H9 (cell line): Measurements from ENCODE around the gene SEZ6. TPM values are rescaled to one million over a fixed set of nuclear protein-coding genes. Genes with fewer than 3 reads are reported as not detected.

Source experiments
- DNase-seq: peaks from one replicate; pipeline ENCODE4 v3.0.0-alpha.2; 2017
- H2AFZ ChIP-seq: one replicate; pipeline ENCODE4 v1.6.1; 2013; ENCODE audit warnings: mild to moderate bottlenecking, low read length, control low read depth, moderate library complexity
- H2AK5ac ChIP-seq: 2 replicates; pipeline ENCODE4 v1.6.1; 2013; ENCODE audit warnings: low read length, control low read depth, mixed read lengths; ENCODE audit not compliant: insufficient read length
- H2BK120ac ChIP-seq: one replicate; pipeline ENCODE4 v1.6.1; 2013; ENCODE audit warnings: low read depth, mild to moderate bottlenecking, low read length, control low read depth, inconsistent platforms; ENCODE audit not compliant: poor library complexity, severe bottlenecking
- H2BK12ac ChIP-seq: 2 replicates; pipeline ENCODE4 v1.6.1; 2013; ENCODE audit warnings: low read length, control low read depth, mixed read lengths, low read depth; ENCODE audit not compliant: insufficient read length
- H2BK15ac ChIP-seq: 2 replicates; pipeline ENCODE4 v1.6.1; 2013; ENCODE audit warnings: low read depth, low read length, control low read depth
- H2BK20ac ChIP-seq: one replicate; pipeline ENCODE4 v1.6.1; 2013; ENCODE audit warnings: low read depth, mild to moderate bottlenecking, low read length, control low read depth, inconsistent platforms; ENCODE audit not compliant: poor library complexity, severe bottlenecking
- H2BK5ac ChIP-seq: 2 replicates; pipeline ENCODE4 v1.6.1; 2013; ENCODE audit warnings: low read length, control low read depth, mixed read lengths; ENCODE audit not compliant: insufficient read length
- H3K14ac ChIP-seq: 2 replicates; pipeline ENCODE4 v1.6.1; 2013; ENCODE audit warnings: low read length, control low read depth; ENCODE audit not compliant: insufficient read depth
- H3K18ac ChIP-seq: 2 replicates; pipeline ENCODE4 v1.6.1; 2013; ENCODE audit warnings: low read depth, mild to moderate bottlenecking, mixed read lengths, low read length, control low read depth; ENCODE audit not compliant: insufficient read length
- H3K23ac ChIP-seq: 2 replicates; pipeline ENCODE4 v1.6.1; 2013; ENCODE audit warnings: low read length, control low read depth, mixed read lengths, low read depth; ENCODE audit not compliant: insufficient read length
- H3K23me2 ChIP-seq: 2 replicates; pipeline ENCODE4 v1.6.1; 2013; ENCODE audit warnings: low read depth, mild to moderate bottlenecking, mixed read lengths, low read length, control low read depth; ENCODE audit not compliant: insufficient read length, poor library complexity, severe bottlenecking
- H3K27ac ChIP-seq: 2 replicates; pipeline ENCODE4 v1.5.1; 2013; ENCODE audit warnings: low read length, control low read depth, mixed read lengths, low read depth; ENCODE audit not compliant: insufficient read length
- H3K27me3 ChIP-seq: 2 replicates; pipeline ENCODE4 v1.6.1; 2013; ENCODE audit warnings: low read length, control low read depth, inconsistent platforms; ENCODE audit not compliant: insufficient read depth
- H3K4ac ChIP-seq: 2 replicates; pipeline ENCODE4 v1.6.1; 2013; ENCODE audit warnings: low read depth, mild to moderate bottlenecking, control low read depth, inconsistent platforms, low read length, moderate library complexity
- H3K4me1 ChIP-seq: 2 replicates; pipeline ENCODE4 v1.6.1; 2013; ENCODE audit warnings: low read length, control low read depth, inconsistent platforms; ENCODE audit not compliant: insufficient read depth
- H3K4me2 ChIP-seq: 2 replicates; pipeline ENCODE4 v1.6.1; 2013; ENCODE audit warnings: low read length, control low read depth, mixed read lengths; ENCODE audit not compliant: insufficient read length, insufficient read depth
- H3K56ac ChIP-seq: 2 replicates; pipeline ENCODE4 v1.6.1; 2013; ENCODE audit warnings: low read depth, mild to moderate bottlenecking, mixed read lengths, low read length, control low read depth; ENCODE audit not compliant: insufficient read length
- H3K79me1 ChIP-seq: 2 replicates; pipeline ENCODE4 v1.6.1; 2013; ENCODE audit warnings: low read depth, mild to moderate bottlenecking, moderate library complexity, low read length, control low read depth, inconsistent platforms; ENCODE audit not compliant: insufficient read depth, poor library complexity, severe bottlenecking
- H3K79me2 ChIP-seq: 2 replicates; pipeline ENCODE4 v1.6.1; 2013; ENCODE audit warnings: low read length, control low read depth, inconsistent platforms; ENCODE audit not compliant: insufficient read depth
- H3K9ac ChIP-seq: 2 replicates; pipeline ENCODE4 v1.6.1; 2013; ENCODE audit warnings: low read length, control low read depth, mixed read lengths; ENCODE audit not compliant: insufficient read length; ENCODE audit errors: extremely low read depth
- H3K9me3 ChIP-seq: one replicate; pipeline ENCODE4 v1.6.1; 2013; ENCODE audit warnings: low read depth, low read length, inconsistent platforms; ENCODE audit not compliant: control insufficient read depth
- H3T11ph ChIP-seq: one replicate; pipeline ENCODE4 v1.6.1; 2013; ENCODE audit warnings: mild to moderate bottlenecking, low read length, control low read depth, inconsistent platforms
- H4K20me1 ChIP-seq: one replicate; pipeline ENCODE4 v1.6.1; 2013; ENCODE audit not compliant: control insufficient read depth, insufficient read length, insufficient read depth
- H4K5ac ChIP-seq: 2 replicates; pipeline ENCODE4 v1.6.1; 2013; ENCODE audit warnings: low read depth, mild to moderate bottlenecking, mixed read lengths, low read length, control low read depth; ENCODE audit not compliant: insufficient read length
- H4K8ac ChIP-seq: replicated peaks from 2 replicates; pipeline ENCODE4 v1.6.1; 2013; ENCODE audit warnings: low read length, control low read depth, mixed read lengths, low read depth; ENCODE audit not compliant: insufficient read length
- H4K91ac ChIP-seq: 2 replicates; pipeline ENCODE4 v1.6.1; 2013; ENCODE audit warnings: low read depth, mild to moderate bottlenecking, moderate library complexity, mixed read lengths, low read length, control low read depth; ENCODE audit not compliant: insufficient read length
- H3K27ac Mint-ChIP-seq, 3 experiments: 2 replicates in 2 of 3; 3 replicates in 1 of 3; pipeline ENCODE4 v1.8.0; 2020 to 2021; ENCODE audit warnings: mixed read lengths in 3 of 3, mild to moderate bottlenecking in 1 of 3, moderate library complexity in 1 of 3
- H3K27me3 Mint-ChIP-seq: 2 replicates; pipeline ENCODE4 v1.8.0; 2021; ENCODE audit warnings: low read depth, mild to moderate bottlenecking, moderate library complexity, mixed read lengths
- H3K36me3 Mint-ChIP-seq, 3 experiments: 2 replicates in 2 of 3; 3 replicates in 1 of 3; pipeline ENCODE4 v1.8.0; 2020 to 2021; ENCODE audit warnings: low read depth in 3 of 3, mixed read lengths in 3 of 3; ENCODE audit not compliant: insufficient read depth in 1 of 3
- H3K4me1 Mint-ChIP-seq, 2 experiments: 2 replicates each; pipeline ENCODE4 v1.8.0; 2020; ENCODE audit warnings: mixed read lengths in 2 of 2
- H3K4me3 Mint-ChIP-seq, 2 experiments: 2 replicates in 1 of 2; 3 replicates in 1 of 2; pipeline ENCODE4 v1.8.0; 2020 to 2021; ENCODE audit warnings: mild to moderate bottlenecking in 2 of 2, mixed read lengths in 2 of 2, moderate library complexity in 1 of 2
- H3K9me3 Mint-ChIP-seq, 2 experiments: 2 replicates in 1 of 2; 3 replicates in 1 of 2; pipeline ENCODE4 v1.8.0; 2020; ENCODE audit warnings: mild to moderate bottlenecking in 2 of 2, mixed read lengths in 2 of 2, moderate library complexity in 1 of 2
- CTCF ChIP-seq: fragments of 200-600 bp; sonication (generic); conservative IDR thresholded peaks from 3 replicates; pipeline ENCODE4 v1.8.0; 2021; ENCODE audit warnings: antibody characterized with exemption, mild to moderate bottlenecking
- WGBS: extraction: QIAGEN DNeasy Blood & Tissue Kit; methylation state at CpG from one replicate; pipeline ENCODE4 v1.1.7; 2013; ENCODE audit warnings: missing lambda C conversion rate, low lambda C conversion rate, mixed read lengths; ENCODE audit not compliant: insufficient read length; ENCODE audit errors: extremely low coverage; 5-methylcytosine and 5-hydroxymethylcytosine counted together
- total RNA-seq: library from RNA; stranded (reverse); gene quantifications from 2 replicates; pipeline ENCODE4 v1.2.1, GENCODE V29; 2021

The SEZ6 gene
- total RNA-seq, 1 experiment from 2014 or later, result 1.8 TPM

DNA sequence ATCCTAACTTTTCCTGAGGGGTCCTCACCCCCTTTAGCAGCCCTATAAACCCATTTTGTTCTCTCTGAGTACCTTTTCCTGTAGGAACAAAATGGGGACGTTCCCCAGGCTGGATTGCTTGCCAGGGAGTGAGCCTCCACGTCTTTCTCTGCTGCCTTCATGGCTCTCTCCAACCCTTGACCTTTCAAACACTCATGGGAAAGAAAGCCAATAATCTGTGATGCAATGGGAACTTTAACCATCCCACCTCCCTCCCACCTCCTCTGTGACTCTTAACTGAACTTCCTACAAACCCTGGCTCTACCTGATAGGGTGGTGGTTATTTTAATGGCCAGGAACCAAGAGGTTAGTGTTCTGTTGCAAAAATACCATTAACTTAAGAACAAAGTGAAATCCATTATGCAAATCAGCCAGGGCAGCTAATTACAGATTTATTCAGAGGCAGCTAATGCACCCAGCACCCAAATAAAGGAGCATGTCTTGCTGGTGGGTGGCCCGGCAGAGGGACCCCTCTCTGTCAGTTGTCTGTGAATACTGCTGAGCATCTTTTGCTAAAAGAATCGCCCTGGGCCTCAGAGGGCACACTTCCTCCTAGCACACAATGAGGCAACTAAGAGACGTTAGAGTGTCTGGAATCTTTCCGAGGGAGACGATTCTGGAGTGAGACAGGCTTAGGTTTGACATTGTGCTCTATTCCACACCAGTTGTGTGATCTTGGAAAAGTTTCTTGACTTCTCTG lies 40.1 kb upstream of the SEZ6 start:
- whole genome bisulfite sequencing, result no CpG with 5 or more reads among the region's 7 CpGs
- H3K56ac ChIP-seq, result no peak overlapping the region
- Mint-ChIP-seq H3K4me1 (peaks cover 53 to 56% of the 10 kb centered on the region in 2 experiments), H3K27ac (peak overlapping the region in 2 of 3 experiments; percentile 35 to 81; a peak in 2 of 7 replicates), H3K4me3 (no peak overlapping the region), H3K9me3 (no peaks in the 10 kb centered on the region), H3K36me3 (peaks cover 6 to 21% (median 19%) of the 10 kb centered on the region in 3 experiments; a peak in 6 of 7 replicates), H3K27me3 (no peaks in the 10 kb centered on the region)
- H4K8ac ChIP-seq, result no peak overlapping the region
- no peaks in the 10 kb centered on the region for H3K9me3 ChIP-seq
- H2BK5ac ChIP-seq, result no peak overlapping the region
- no peaks in the 10 kb centered on the region for H3K27me3 ChIP-seq
- H3K23me2 ChIP-seq, result peaks cover 6% of the 10 kb centered on the region
- no peak overlapping the region for H3K23ac ChIP-seq
- H2BK15ac ChIP-seq, result no peak overlapping the region
- no peaks in the 10 kb centered on the region; the same call in 1 of the 2 replicates for H3K79me2 ChIP-seq
- no peak overlapping the region for H2AFZ ChIP-seq
- H3K4ac ChIP-seq, result no peak overlapping the region
- H4K91ac ChIP-seq, result no peak overlapping the region
- no peak overlapping the region for H3T11ph ChIP-seq
- TF ChIP-seq CTCF, result no peak
- no peak overlapping the region for H3K18ac ChIP-seq
- peaks cover 17% of the 10 kb centered on the region for H3K4me1 ChIP-seq
- no peak overlapping the region for H3K14ac ChIP-seq
- H3K27ac ChIP-seq, result no peak overlapping the region
- no peak overlapping the region for H2BK12ac ChIP-seq
- no peak for DNase-seq
- no peaks in the 10 kb centered on the region for H4K20me1 ChIP-seq
- no peak overlapping the region for H2BK120ac ChIP-seq
- no peaks in the 10 kb centered on the region for H3K79me1 ChIP-seq
- H2AK5ac ChIP-seq, result no peak overlapping the region
- no peak overlapping the region for H2BK20ac ChIP-seq
- no peak overlapping the region for H4K5ac ChIP-seq
- H3K4me2 ChIP-seq, result no peak overlapping the region
- no peak overlapping the region for H3K9ac ChIP-seq
